ENCODE results near the gene CACNA1D. TPM values are rescaled to one million over a fixed set of nuclear protein-coding genes. Genes with fewer than 3 reads are reported as not detected.

CACNA1D gene
- total and polyA plus RNA-seq, 5 donors from 2014 or later: 0.03 to 0.44 TPM; not detected in 3

DNA sequence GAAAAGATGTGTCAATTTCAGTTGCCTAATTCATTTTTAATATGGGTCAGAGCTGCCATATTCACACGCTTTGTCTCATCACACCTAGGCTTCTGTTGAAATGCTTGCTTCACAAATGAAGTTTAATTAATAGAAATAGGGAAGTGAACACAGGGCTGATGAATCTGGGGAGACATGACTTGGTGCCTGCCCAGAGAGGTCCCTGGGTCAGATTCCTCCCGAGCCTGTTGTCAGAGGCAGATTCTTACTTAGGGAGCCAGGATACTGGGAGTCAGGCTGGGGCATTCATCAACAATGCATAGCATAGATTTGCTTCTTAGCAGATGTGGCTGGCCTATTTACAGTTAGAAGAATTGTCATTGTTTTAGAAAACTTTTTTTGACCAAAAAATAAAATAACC is 90.6 kb downstream of the CACNA1D start:
- Mint-ChIP-seq H3K27ac (no peak overlapping the region), H3K27me3 (peaks cover 6% of the 10 kb centered on the region), H3K36me3 (no peaks in the 10 kb centered on the region), H3K4me1 (peaks cover 0 to 4% (median 0%) of the 10 kb centered on the region in 4 donors), H3K4me3 (no peak overlapping the region), H3K9me3 (no peaks in the 10 kb centered on the region)
- no peaks in the 10 kb centered on the region for H3K9me3 ChIP-seq (ENCODE audit: control insufficient read depth in 2 of 2, low read length in 2 of 2)
- no peaks in the 10 kb centered on the region for H3K4me1 ChIP-seq (ENCODE audit: control insufficient read depth, insufficient read depth, low read length, poor library complexity, severe bottlenecking)
- no peaks in the 10 kb centered on the region for H3K36me3 ChIP-seq (ENCODE audit: control insufficient read depth, insufficient read depth, low read length)
- no peak overlapping the region for H3K27ac ChIP-seq (ENCODE audit: insufficient read depth, low read length, poor library complexity, severe bottlenecking)
- H3K27me3 ChIP-seq (ENCODE audit: control insufficient read depth, insufficient read depth, low read length): no peaks in the 10 kb centered on the region
- H3K4me3 ChIP-seq (ENCODE audit: low read depth, low read length): no peak overlapping the region
- DNase-seq (no peak), ATAC-seq (ENCODE audit: low read depth in 2 of 2) (no peak)

DNA sequence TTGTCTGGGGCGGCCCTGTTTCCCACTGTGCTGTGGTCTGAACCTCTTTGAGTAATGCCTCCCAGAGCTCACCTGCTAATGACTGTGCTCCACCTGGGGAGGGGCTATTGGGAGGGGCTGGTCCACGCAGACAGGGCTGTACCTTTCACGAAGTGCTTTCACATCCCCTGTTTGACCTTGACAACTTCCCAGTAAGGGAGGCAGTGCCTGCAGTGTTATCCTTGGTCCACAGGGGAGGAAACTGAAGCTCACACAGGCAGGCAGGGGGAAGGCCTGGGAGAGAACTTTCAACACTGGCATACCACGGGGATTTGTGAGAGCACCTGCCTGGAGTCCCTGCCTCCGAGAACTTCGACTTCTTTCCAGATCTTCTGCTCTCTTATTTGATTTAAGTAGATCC is 91.2 kb downstream of the CACNA1D start:
- H3K4me3 Mint-ChIP-seq: no peak overlapping the region
- Histone ChIP-seq H3K9me3 (ENCODE audit: control insufficient read depth in 2 of 2, low read length in 2 of 2) (no peaks in the 10 kb centered on the region), H3K4me1 (ENCODE audit: control insufficient read depth, insufficient read depth, low read length, poor library complexity, severe bottlenecking) (no peaks in the 10 kb centered on the region), H3K27ac (ENCODE audit: insufficient read depth, low read length, poor library complexity, severe bottlenecking) (no peak overlapping the region), H3K27me3 (ENCODE audit: control insufficient read depth, insufficient read depth, low read length) (peaks cover 2% of the 10 kb centered on the region), H3K4me3 (ENCODE audit: low read depth, low read length) (no peak overlapping the region), H3K36me3 (ENCODE audit: control insufficient read depth, insufficient read depth, low read length) (no peaks in the 10 kb centered on the region)
- DNase-seq (no peak), ATAC-seq (ENCODE audit: low read depth in 2 of 2) (no peak)
- peaks cover 0 to 4% (median 0%) of the 10 kb centered on the region in 4 donors for H3K4me1 Mint-ChIP-seq
- no peak overlapping the region for H3K27ac Mint-ChIP-seq
- H3K27me3 Mint-ChIP-seq: peaks cover 10% of the 10 kb centered on the region
- H3K9me3 Mint-ChIP-seq: no peaks in the 10 kb centered on the region
- H3K36me3 Mint-ChIP-seq: no peaks in the 10 kb centered on the region

DNA sequence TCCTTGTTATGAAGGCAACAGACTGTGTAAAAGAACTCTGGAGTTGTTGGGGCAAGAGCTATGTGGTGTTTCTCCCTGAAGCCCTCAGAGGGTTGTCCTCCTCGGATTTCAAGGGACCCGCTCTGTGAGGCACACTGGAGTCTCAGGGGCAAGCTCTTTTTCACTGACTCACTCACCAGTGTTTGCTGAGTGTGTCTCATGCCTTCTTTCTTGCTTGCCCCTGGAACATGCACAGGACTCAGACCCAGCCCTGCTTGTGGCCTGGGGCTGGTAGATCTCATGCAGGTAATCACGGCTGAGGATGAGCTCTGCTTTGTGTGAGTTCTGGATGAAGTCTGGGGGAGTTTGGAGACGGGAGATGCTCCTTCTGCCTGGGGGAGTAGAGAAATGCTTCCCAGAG is 93.7 kb downstream of the CACNA1D start:
- Histone ChIP-seq H3K4me3 (ENCODE audit: low read depth, low read length) (no peak overlapping the region), H3K27me3 (ENCODE audit: control insufficient read depth, insufficient read depth, low read length) (peaks cover 2% of the 10 kb centered on the region), H3K9me3 (ENCODE audit: control insufficient read depth in 2 of 2, low read length in 2 of 2) (no peaks in the 10 kb centered on the region), H3K36me3 (ENCODE audit: control insufficient read depth, insufficient read depth, low read length) (no peaks in the 10 kb centered on the region), H3K4me1 (ENCODE audit: control insufficient read depth, insufficient read depth, low read length, poor library complexity, severe bottlenecking) (no peaks in the 10 kb centered on the region), H3K27ac (ENCODE audit: insufficient read depth, low read length, poor library complexity, severe bottlenecking) (no peak overlapping the region)
- H3K4me1 Mint-ChIP-seq: no peaks in the 10 kb centered on the region
- ATAC-seq (ENCODE audit: low read depth in 2 of 2) (no peak), DNase-seq (no peak)
- H3K9me3 Mint-ChIP-seq: peaks cover 0 to 1% (median 0%) of the 10 kb centered on the region in 7 donors
- H3K4me3 Mint-ChIP-seq: no peak overlapping the region
- no peak overlapping the region for H3K27ac Mint-ChIP-seq
- H3K27me3 Mint-ChIP-seq: peaks cover 19% of the 10 kb centered on the region
- H3K36me3 Mint-ChIP-seq: no peaks in the 10 kb centered on the region

DNA sequence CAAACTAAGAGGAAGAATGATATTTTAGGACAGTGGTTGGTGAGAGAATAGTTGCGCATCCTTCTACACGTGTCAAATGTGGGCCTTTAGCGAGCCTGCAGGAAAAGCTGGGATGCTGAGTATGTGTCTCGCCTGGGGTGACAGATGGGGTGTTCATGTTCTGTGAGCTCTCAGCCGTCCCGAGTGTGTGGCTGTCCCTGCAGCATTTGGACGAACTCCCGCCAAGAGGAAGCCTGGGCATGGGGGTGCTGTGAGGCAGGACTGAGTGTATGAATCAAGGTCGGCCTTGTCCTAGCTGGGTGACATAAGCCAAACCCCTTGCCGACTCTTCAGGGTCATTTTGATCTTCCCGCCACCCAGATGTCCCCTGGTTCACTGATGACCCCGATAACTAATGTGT is 94.8 kb downstream of the CACNA1D start:
- Mint-ChIP-seq H3K4me1 (no peaks in the 10 kb centered on the region), H3K36me3 (no peaks in the 10 kb centered on the region), H3K27ac (no peak overlapping the region), H3K27me3 (peaks cover 27% of the 10 kb centered on the region), H3K4me3 (no peak overlapping the region), H3K9me3 (peaks cover 0 to 1% (median 0%) of the 10 kb centered on the region in 7 donors)
- Histone ChIP-seq H3K36me3 (ENCODE audit: control insufficient read depth, insufficient read depth, low read length) (no peaks in the 10 kb centered on the region), H3K27me3 (ENCODE audit: control insufficient read depth, insufficient read depth, low read length) (peaks cover 2% of the 10 kb centered on the region), H3K4me3 (ENCODE audit: low read depth, low read length) (no peak overlapping the region), H3K9me3 (ENCODE audit: control insufficient read depth in 2 of 2, low read length in 2 of 2) (no peaks in the 10 kb centered on the region), H3K27ac (ENCODE audit: insufficient read depth, low read length, poor library complexity, severe bottlenecking) (no peak overlapping the region), H3K4me1 (ENCODE audit: control insufficient read depth, insufficient read depth, low read length, poor library complexity, severe bottlenecking) (no peaks in the 10 kb centered on the region)
- ATAC-seq (ENCODE audit: low read depth in 2 of 2): no peak
- DNase-seq: no peak

DNA sequence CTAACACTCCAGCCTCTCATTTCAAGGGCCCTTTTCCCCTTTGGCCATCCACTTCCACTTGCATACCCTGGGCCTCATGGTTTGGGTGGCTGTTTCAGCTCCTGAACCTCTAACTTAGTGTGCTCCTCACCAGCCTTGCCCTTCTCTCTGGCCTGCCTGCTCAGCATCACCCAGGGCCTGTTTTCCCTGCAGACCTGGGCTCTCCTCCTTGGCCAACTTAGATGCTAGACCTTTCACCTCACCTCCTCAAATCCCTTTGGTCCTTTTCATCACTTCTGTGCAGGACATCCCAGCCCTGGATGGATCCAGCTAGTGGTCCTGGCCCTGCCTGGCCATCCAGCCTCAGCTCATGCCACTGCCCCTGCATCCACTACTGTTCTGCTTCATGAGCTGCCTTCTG is 95.4 kb downstream of the CACNA1D start:
- H3K27me3 Mint-ChIP-seq: peaks cover 27% of the 10 kb centered on the region
- no peaks in the 10 kb centered on the region for H3K36me3 ChIP-seq (ENCODE audit: control insufficient read depth, insufficient read depth, low read length)
- H3K4me3 Mint-ChIP-seq: no peak overlapping the region
- no peak for DNase-seq
- H3K4me3 ChIP-seq (ENCODE audit: low read depth, low read length): no peak overlapping the region
- H3K27ac Mint-ChIP-seq: no peak overlapping the region
- H3K36me3 Mint-ChIP-seq: no peaks in the 10 kb centered on the region
- H3K4me1 ChIP-seq (ENCODE audit: control insufficient read depth, insufficient read depth, low read length, poor library complexity, severe bottlenecking): no peaks in the 10 kb centered on the region
- no peaks in the 10 kb centered on the region for H3K4me1 Mint-ChIP-seq
- no peak overlapping the region for H3K27ac ChIP-seq (ENCODE audit: insufficient read depth, low read length, poor library complexity, severe bottlenecking)
- ATAC-seq (ENCODE audit: low read depth in 2 of 2): no peak
- no peaks in the 10 kb centered on the region for H3K9me3 ChIP-seq (ENCODE audit: control insufficient read depth in 2 of 2, low read length in 2 of 2)
- H3K9me3 Mint-ChIP-seq: peaks cover 0 to 1% (median 0%) of the 10 kb centered on the region in 7 donors
- H3K27me3 ChIP-seq (ENCODE audit: control insufficient read depth, insufficient read depth, low read length): peaks cover 2% of the 10 kb centered on the region

DNA sequence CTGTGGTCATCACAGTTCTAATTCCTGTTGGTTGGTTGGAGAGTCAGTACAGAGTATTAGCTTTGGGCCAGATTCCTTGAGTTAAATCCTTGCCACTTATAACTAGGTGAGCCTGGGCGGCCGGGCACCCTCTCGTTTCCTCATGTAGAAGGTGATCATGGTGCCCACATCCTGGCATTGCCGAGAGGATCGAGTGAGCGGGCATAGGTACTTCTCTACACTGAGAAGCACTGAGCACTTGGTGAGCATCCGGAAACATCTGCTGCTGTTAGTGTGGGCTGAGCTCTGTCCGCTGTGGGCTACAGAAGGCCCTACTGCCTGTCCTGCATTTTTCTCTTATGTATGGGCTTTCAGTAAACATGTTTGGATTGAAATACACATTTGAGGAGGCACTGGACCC is 96.2 kb downstream of the CACNA1D start:
- Histone ChIP-seq H3K36me3 (ENCODE audit: control insufficient read depth, insufficient read depth, low read length) (no peaks in the 10 kb centered on the region), H3K27ac (ENCODE audit: insufficient read depth, low read length, poor library complexity, severe bottlenecking) (no peak overlapping the region), H3K27me3 (ENCODE audit: control insufficient read depth, insufficient read depth, low read length) (peaks cover 2% of the 10 kb centered on the region), H3K9me3 (ENCODE audit: control insufficient read depth in 2 of 2, low read length in 2 of 2) (no peaks in the 10 kb centered on the region), H3K4me1 (ENCODE audit: control insufficient read depth, insufficient read depth, low read length, poor library complexity, severe bottlenecking) (no peaks in the 10 kb centered on the region), H3K4me3 (ENCODE audit: low read depth, low read length) (no peak overlapping the region)
- no peaks in the 10 kb centered on the region for H3K36me3 Mint-ChIP-seq
- no peak for DNase-seq
- no peak overlapping the region for H3K4me3 Mint-ChIP-seq
- no peak for ATAC-seq (ENCODE audit: low read depth in 2 of 2)
- H3K27me3 Mint-ChIP-seq: peaks cover 26% of the 10 kb centered on the region
- no peak overlapping the region for H3K27ac Mint-ChIP-seq
- H3K9me3 Mint-ChIP-seq: peaks cover 0 to 1% (median 0%) of the 10 kb centered on the region in 7 donors
- H3K4me1 Mint-ChIP-seq: no peaks in the 10 kb centered on the region

DNA sequence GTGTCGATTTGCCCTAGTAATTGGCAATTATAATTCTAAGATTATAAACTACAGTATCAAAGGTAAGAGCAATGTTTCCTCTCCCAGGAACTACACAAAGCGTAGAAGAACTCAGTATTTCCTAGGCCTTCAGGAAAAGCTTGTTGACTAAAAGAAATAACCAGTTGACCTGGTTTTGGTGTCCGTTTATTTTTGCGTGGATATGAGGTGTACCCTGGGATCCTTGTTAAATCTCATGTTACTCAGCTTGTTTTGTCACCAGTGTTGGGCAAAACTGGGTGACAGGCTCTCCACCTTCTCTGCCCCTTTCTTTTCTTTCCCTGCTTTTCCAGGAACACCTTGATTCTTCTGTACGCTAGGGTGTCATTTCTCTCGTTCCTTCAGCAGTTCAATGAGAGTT is 97.2 kb downstream of the CACNA1D start:
- H3K36me3 Mint-ChIP-seq: no peaks in the 10 kb centered on the region
- no peak overlapping the region for H3K4me3 Mint-ChIP-seq
- peaks cover 30% of the 10 kb centered on the region for H3K27me3 Mint-ChIP-seq
- H3K4me1 Mint-ChIP-seq: no peaks in the 10 kb centered on the region
- no peak for DNase-seq
- Histone ChIP-seq H3K4me3 (ENCODE audit: low read depth, low read length) (no peak overlapping the region), H3K27ac (ENCODE audit: insufficient read depth, low read length, poor library complexity, severe bottlenecking) (no peak overlapping the region), H3K36me3 (ENCODE audit: control insufficient read depth, insufficient read depth, low read length) (no peaks in the 10 kb centered on the region), H3K4me1 (ENCODE audit: control insufficient read depth, insufficient read depth, low read length, poor library complexity, severe bottlenecking) (no peaks in the 10 kb centered on the region), H3K9me3 (ENCODE audit: control insufficient read depth in 2 of 2, low read length in 2 of 2) (no peaks in the 10 kb centered on the region), H3K27me3 (ENCODE audit: control insufficient read depth, insufficient read depth, low read length) (peaks cover 2% of the 10 kb centered on the region)
- no peak overlapping the region for H3K27ac Mint-ChIP-seq
- no peak for ATAC-seq (ENCODE audit: low read depth in 2 of 2)
- peaks cover 0 to 1% (median 0%) of the 10 kb centered on the region in 7 donors for H3K9me3 Mint-ChIP-seq

DNA sequence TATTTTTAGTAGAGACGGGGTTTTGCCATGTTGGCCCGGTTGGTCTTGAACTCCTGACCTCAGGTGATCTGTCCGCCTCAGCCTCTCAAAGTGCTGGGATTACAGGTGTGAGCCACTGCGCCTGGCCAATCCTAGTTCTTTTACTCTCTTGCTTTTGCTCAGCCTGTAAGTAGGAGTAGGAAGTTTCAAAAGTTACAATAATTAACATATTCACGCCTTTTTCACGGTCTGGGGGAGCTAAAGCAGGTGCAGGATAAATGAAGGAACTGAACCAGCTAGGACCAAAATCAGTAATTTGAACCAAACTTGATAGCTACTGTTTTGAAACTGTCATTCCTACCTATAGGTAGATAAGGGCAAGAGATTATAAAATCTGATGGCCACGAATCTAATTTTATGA is 98.5 kb downstream of the CACNA1D start:
- no peak overlapping the region for H3K27ac ChIP-seq (ENCODE audit: insufficient read depth, low read length, poor library complexity, severe bottlenecking)
- Mint-ChIP-seq H3K36me3 (no peaks in the 10 kb centered on the region), H3K9me3 (peaks cover 0 to 1% (median 0%) of the 10 kb centered on the region in 7 donors), H3K27ac (no peak overlapping the region), H3K27me3 (peaks cover 38% of the 10 kb centered on the region), H3K4me1 (peaks cover 0 to 3% (median 0%) of the 10 kb centered on the region in 4 donors), H3K4me3 (no peak overlapping the region)
- no peaks in the 10 kb centered on the region for H3K4me1 ChIP-seq (ENCODE audit: control insufficient read depth, insufficient read depth, low read length, poor library complexity, severe bottlenecking)
- H3K4me3 ChIP-seq (ENCODE audit: low read depth, low read length): no peak overlapping the region
- peaks cover 2% of the 10 kb centered on the region for H3K27me3 ChIP-seq (ENCODE audit: control insufficient read depth, insufficient read depth, low read length)
- ATAC-seq (ENCODE audit: low read depth in 2 of 2): no peak
- no peak for DNase-seq
- no peaks in the 10 kb centered on the region for H3K9me3 ChIP-seq (ENCODE audit: control insufficient read depth in 2 of 2, low read length in 2 of 2)
- H3K36me3 ChIP-seq (ENCODE audit: control insufficient read depth, insufficient read depth, low read length): no peaks in the 10 kb centered on the region
